HG02623 (cell line): Measurements from ENCODE around the gene RBFA.
"Not testable (repeated sequence)": the region's sequence is repeated elsewhere in the genome, so short reads cannot be mapped to it uniquely, and the experiment has no call there.

ENCODE experiments used
- ATAC-seq: cut with Tn5 transposase; IDR thresholded peaks from one replicate; pipeline ENCODE4 v1.9.1; 2021; ENCODE audit warnings: moderate library complexity; ENCODE audit not compliant: unreplicated experiment

Gene RBFA, protein sequence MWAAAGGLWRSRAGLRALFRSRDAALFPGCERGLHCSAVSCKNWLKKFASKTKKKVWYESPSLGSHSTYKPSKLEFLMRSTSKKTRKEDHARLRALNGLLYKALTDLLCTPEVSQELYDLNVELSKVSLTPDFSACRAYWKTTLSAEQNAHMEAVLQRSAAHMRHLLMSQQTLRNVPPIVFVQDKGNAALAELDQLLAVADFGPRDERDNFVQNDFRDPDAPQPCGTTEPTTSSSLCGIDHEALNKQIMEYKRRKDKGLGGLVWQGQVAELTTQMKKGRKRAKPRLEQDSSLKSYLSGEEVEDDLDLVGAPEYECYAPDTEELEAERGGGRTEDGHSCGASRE

DNA sequence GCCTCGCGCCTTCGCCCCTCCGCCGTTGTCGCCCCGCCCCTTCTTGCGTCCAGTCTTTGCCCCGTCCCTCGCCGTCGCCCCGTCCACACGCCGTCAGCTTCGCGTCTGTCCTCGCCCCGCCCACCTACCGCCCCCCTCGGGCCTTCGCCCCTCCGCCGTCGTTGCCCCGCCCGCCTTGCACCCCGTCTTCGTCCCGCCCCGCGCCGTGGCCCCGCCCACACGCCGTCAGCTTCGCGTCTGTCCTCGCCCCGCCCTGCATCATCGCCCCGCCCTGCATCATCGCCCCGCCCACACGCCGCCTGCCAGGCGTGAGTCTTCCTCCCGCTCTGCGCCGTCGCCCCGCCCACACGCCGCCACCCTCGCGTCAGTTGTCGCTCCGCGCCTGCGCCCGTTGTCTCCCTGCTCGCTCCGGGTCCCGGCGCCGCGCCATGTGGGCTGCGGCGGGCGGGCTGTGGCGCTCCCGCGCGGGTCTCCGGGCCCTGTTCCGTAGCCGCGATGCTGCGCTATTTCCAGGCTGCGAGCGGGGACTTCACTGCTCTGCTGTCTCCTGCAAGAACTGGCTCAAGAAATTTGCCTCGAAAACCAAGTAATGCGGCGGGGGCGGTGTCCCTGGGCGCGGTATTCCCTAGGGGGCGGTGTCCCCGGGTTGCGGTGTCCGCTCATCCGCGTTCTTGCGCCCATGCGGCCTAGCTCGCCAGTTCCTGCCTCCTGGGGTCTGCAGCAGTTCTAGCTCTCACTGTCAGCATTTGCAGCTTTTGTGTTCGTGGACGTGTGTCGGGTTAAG, at the start of gene RBFA:
Gene RBFA (plus strand): TSS at position 367 of the 784 bp plus-strand sequence. CDS start 62 bp downstream, at position 429.
- peak; percentile 67 for ATAC-seq

DNA sequence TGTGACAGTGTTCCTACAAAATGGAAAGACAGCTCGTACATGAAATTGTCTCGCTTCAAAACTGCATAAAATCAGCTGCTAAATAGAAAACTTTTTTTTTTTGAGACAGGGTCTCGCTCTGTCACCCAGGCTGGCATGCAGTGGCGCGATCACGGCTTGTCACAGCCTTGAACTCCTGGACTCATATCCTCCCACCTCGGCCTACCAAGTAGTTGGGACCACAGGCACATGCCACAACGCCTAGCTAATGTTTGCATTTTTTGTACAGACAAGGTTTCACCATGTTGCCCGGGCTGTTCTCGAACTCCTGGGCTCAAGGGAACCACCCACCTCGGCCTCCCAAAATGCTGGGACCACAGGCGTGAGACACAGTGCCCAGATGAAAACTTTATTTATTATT, 49.1 kb upstream of the RBFA start:
- ATAC-seq, result no peak

DNA sequence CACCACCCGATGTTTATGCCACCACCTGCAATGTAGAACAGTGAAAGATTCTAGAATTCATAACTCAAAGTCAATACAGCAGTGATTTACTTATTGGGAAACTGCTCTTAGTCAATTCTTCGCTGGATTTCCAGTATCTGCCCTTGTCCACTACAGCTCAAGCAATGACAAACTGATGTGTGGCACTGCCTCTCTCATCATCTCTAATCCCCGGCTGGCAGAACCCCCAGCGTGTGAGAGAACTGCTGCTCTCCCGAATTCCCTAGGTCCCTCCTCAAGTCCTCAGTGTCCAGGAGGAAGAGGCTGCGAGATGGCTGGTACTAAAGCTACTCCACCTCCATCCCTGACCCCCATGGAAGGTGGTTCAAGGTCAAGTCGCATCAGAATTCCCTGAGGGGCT, 47.5 kb upstream of the RBFA start:
- no peak for ATAC-seq

DNA sequence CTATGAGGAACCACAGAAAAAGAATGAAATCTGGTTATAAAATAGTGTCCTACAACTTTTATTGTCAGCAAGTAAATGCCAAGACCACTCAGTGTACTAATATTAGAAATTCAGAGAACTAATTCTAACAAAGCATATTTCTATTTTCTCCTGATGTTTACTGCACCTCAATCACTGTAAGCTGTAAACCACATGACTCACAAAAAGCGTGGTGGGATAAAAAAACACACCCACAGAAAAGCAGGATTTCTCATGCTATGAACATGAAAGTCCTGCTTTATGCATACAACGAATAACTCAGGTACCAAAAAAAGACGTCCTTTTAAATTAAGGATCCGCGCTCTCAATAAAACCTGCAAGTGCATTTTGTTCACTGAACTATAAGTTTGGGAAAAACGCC, 46.7 kb upstream of the RBFA start:
- no peak for ATAC-seq

DNA sequence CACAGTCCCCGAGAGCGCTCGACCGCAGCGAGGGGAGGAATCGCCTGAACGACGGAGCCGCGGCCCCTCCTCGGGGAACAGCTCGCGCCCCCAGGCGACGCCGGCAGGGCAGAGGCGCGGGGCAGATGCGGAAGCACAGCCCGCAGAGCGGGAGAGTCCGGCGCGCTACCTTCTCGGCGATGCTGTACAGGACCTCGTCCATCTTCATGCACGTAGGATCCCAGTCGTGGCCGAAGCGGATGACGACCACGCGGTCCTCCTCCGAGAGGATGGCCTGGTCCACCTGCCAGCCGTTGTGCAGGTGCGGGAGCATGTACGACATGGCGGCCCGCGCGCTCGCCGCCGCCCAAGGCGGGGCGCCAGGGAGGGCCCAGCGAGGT, 46.2 kb upstream of the RBFA start:
- ATAC-seq, result peak; percentile 62

DNA sequence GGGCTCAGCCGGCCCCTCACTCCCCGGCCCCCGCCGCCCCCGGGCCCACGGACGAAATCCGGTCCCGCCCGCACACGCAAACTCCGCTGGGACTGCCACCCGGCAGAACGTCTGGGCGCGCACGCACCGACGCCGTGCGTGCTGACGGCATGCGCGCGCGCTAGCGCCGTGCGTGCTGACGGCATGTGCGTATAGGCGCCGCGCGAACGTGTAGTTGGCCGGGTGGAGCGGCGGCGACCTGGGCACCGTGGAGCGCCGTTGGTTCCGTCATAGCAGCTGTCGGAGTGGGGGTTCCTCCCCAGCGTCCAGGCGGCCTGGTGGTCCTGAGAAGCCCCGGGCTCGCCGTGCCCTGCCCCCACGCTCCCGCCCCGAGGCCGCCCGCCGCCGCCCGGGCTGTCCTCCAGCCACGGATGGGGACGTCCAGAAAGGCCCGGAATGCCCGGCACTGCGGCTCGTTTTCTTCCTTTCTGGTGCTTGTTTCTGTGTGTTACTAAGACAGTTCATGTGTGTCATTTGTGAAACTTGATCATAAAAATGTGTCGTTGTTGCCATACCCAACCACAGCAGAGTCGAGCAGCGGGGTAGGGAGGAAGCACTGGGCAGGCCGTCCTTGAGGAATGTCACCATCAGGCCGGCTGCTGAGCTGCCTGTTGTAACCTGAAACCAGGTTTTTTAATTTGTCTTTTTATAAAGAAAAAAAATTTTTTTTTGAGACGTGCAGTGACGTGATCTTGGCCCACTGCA, 45.6 kb upstream of the RBFA start, which contains the start of gene TXNL4A:
Gene TXNL4A (minus strand): TSS at position 113 of the 744 bp plus-strand sequence. CDS start 171 bp downstream, outside the sequence.
- peak; percentile 97 for ATAC-seq

DNA sequence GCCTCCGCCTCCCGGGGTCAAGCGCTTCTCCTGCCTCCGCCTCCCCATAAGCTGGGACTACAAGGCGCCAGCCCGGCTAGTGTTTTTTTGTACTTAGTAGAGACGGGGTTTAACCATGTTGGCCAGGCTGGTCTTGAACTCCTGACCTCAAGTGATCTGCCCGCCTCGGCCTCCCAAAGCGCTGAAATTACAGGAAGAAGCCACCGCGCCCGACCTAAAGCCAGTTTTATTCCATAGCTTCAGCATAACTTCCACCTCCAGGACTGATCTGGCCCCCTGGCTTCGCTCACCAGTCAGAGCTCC, 45.1 kb upstream of the RBFA start:
- ATAC-seq, result no peak

DNA sequence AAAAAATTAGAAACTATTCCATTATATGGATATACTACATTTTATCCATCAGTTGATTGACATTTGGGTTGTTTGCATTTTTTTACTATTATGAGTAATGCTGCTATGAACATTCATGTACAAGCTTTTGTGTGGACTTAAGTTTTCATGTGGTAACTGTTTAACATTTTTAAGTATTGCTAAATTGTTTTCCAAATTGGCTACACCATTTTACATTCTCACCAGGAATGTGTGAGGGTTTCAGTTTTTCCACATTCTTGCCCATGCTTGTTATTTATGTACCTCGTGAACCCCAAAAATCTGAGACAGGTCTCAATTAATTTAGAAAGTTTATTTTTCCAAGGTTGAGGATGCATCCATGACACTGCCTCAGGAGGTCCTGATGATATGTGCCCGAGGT, 42.7 kb upstream of the RBFA start:
- no peak for ATAC-seq

DNA sequence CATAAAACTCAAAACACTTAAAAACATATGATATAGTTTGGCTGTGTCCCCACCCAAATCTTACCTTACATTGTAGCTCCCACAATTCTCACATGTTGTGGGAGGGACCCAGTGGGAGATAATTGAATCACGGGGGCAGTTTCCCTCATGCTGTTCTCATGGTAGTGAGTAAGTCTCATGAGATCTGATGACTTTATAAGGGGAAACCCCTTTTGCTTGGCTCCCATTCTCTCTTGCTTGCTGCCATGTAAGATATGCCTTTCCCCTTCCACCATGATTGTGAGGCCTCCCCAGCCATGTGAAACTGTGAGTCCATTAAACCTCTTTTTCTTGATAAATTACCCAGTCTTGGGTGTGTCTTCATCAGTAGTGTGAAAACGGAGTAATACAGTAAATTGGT, 34.5 kb upstream of the RBFA start:
- ATAC-seq, result not testable (repeated sequence)

DNA sequence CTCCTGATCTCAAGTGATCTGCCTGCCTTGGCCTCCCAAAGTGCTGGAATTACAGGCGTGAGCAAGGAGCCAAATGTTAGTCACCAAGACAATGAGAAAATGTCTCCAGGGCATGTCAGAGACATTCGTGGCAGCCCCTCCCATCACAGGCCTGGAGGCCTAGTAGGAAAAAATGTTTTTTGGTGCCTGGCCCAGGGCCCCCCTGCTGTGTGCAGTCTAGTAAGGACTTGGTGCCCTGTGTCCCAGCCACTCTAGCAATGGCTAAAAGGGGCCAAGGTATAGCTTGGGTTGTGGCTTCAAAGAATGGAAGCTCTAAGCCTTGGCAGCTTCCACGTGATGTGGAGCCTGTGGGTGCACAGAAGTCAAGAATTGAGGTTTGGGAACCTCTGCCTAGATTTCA, 33.4 kb upstream of the RBFA start:
- no peak for ATAC-seq

DNA sequence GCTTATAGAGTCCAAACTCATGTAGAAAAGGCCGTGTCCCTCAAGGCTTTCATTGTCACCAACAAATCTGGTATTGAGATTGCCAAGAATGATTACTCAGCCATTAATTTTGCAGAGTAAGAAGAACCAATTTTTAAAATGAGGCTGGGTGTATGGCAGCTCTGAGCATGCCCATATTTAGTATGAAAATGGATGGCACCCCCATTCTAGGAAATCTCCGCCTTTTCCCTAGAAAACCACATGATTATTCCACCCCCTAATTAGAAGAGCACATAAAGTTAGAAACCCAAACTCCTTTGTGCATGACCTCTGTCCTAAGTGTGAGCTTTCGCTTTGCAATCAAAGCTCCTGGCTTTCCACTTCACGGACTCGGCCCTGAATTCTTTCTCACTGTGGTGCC, 31.8 kb upstream of the RBFA start:
- ATAC-seq, result no peak

DNA sequence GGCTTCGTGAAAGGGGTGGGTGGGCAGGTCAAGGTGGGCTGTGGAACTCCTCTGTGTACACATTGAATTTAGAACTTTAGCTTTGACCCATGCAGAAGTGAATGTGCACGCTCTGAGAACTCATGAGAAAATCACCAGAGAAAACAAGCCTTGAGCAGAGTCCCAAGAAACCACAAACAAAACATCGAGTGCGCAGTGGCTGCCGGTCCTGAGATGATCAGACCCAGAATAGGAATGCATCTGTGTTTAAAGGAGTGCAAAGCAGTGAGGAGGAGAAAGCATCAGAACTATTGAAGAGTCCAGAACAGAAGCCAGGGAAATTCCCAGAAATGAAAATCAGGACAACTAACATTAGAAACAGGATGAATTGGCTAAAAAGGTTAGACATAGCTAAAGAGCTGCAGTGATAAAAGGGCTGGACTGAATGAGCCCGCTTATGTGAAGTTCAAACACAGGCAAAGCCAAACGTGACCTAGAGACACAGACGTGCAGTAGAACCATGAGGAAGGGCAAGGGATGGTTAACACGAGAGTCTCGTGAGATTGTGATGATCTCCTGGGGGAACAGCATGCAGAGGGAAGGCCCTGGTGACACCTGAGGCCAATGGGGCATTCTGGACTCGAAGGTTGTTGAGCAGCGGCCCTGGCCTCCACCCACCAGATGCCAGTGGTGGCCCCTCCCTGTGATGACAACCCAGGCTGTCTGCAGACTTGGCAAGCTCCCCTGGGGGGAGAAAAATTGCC, 29.5 kb upstream of the RBFA start:
- ATAC-seq, result no peak

DNA sequence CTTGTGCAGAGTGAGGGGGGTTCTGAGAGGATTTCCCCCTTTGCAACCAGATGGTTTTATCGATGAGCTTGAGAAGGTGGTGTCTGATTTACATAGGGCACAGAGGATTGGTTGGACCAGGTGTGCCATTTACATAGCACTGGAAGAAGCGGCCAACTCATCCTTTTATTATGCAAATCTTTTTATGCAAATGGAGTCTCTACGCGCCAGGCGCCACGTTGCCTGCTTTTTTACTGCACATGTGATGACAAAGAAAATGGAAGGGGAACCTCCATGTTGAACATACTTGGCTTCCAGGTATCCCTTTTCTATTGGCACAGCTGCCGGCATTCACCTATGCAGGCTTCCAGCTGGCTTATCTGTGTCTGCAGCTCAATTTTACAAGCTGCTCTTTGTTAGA, 27.5 kb upstream of the RBFA start:
- no peak for ATAC-seq

DNA sequence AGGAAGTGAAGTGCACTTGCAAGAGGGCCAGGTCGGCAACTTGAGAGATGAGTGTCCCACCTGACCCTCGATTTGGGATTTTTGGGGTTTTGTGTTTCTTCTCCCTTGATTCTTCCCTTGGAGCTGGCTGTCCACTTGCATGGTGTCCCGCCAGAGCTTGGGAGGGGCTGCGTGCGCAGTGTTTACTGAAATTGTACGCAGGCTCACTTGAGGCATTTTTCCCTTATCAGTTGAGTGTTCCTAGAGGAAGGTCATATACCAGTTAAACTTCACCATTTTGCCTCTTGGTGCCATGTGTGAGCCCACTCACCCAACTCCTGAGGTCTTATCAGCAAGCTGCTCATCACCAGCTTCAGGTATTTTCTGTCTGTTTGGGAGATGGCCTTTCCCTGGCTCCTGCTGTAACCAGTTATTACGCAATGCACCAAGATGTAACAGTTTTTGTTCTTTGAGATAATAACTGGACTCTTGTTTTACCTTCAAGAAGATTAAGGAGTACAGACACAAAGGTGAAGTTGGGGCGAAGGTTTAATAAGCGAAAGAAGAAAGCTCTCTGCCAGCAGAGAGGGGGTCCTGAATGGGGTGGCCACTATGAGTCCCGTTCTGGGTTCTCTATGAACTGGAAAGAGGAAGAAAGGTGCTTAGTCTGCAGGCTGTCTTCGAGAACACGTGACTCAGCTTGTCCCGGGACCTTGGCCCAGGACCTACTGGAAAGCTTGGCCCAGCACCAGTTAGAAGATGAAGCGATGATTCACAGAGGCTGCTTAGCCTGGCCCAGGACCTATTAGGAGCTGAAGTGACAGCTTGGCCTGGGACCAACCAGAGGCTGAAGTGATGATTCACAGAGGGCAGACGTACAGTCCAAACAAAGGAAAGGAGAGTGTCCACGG, 24.3 kb upstream of the RBFA start:
- ATAC-seq, result no peak

DNA sequence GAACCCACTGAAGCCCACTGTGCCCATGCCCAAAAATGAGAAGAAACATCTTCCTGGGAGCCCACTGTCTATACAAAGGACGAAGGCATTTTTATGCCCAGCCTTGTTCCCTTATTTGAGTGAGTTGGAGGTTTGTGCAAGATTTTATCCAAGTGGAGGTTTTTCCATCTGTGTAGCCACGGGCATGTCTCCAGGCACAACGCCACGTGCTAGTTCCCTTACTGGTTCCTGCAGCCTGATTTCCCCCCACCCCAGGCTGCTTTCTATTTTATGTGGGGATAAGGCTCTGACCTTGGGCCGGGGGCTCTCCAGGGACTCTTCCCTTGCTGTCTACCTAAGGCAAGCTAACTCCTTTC, 23.7 kb upstream of the RBFA start:
- ATAC-seq, result no peak

DNA sequence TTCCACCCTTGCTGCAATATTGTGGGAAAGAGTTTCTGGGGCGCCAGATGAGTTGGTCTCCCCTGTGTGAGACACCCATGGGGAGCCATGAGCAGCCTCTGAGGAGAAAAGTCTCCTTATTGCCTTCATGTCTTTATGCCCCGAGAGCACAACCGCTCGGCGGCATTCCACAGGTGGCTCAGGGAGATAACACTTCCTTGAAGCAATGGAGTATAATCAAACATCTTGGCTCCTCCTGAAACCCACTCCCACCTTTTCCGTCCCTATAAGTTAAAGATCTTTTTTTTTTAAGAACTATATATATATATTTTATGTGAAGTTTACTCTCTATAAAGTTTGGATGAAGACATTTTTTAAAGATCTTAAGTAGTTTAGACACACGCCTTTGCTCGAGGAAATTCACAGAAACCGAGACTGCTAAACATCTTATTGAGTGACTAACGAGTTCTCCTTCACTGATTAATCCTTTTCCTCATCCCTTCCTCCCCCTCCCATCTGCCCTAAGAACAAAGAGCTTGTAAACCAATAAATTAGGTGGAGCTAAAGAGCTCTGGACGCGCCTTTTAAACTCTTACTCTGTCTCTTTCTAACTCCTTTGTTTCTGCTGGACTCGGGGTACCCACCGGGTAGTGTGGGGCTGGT, 22.6 kb upstream of the RBFA start:
- ATAC-seq, result not testable (repeated sequence)

DNA sequence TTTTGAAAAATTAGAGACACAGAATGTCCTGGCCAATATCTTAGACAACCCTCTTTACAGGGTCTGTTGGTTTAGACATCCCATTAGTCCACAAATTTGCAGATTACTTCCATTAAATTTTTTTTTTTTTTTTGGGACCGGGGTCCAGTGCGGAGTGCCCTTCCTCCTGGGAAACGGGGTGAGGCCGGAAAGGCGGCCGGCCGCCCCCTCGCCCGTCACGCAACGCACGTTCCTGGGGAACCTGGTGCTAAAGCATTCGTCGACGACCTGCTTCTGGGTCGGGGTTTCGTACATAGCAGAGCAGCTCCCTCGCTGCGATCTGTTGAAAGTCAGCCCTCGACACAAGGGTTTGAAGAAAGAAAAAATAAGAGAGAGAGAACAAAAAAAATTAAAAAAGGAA, 21.5 kb upstream of the RBFA start:
- no peak for ATAC-seq

DNA sequence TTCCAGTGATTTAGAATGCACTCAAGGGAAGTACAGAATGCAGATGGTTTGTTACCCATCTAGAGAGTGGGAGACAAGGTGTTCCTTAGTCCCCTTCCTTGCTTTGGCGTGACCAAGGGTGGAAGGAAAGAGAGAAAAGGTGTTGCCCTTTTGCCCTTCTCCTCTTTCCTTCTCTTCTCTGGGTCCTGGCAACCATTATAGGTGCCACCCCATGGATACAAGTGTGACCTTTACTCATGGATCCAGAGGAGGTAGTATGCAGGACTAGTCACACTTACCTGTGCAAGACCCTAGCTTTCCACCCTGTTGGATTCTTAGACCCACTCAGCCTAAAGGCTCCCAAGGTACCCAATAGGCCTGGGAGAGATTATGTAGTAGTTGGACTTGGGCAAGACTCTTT, 11.6 kb upstream of the RBFA start:
- no peak for ATAC-seq

DNA sequence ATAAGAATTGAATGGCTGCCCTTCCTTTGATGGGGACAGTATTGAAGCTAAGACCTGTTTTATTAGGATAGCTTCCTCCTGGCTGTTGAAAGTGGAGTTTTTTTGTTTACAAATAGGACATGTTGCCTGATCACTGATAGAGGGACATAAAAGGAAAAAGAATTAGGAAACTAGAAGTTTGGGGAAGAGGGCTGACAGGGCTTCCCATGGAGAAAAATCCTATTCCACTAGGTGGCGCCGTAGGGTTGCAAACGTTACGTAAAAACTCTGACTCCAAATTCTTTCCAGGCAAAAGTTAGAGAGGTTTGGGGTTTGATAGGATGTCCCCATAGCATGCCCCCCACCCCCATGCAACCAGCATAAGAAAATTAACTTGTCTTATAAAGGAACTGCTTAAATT, 11.1 kb upstream of the RBFA start:
- ATAC-seq, result no peak

DNA sequence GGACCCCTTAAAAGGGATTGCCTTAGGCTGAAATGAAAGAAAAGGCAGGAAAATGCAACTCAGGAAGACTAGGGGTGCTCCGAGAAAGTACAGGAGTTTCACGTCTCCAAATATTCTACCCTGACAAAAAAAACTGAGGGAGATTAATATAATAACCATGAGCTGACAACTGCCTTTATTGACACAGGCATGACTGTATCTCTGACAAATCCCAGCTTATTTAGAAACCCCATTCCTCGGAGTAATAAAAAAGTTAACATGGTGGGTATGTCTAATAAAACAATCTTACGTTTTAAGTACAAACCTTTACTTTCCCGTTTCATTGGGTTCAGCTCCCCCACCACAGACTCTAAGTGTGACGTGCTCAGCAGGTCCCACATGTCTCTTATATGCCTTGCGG, 7.9 kb upstream of the RBFA start:
- ATAC-seq, result no peak
